HepG2 (cell line): ENCODE measurements around the gene GEMIN2. TPM values are rescaled to one million over a fixed set of nuclear protein-coding genes. Genes with fewer than 3 reads are reported as not detected.

Experiments used
- GATAD2A ChIP-seq: IDR thresholded peaks from 2 replicates; pipeline ENCODE4 v1.6.1; 2016
- KDM5A ChIP-seq: fragments of 200-600 bp; sonication (generic); IDR thresholded peaks from 2 replicates; pipeline ENCODE4 v1.7.0; 2018; ENCODE audit warnings: antibody characterized with exemption, mild to moderate bottlenecking, low read length, borderline replicate concordance
- MAZ ChIP-seq, 2 experiments: sonication (generic) in 1 of 2; formaldehyde crosslinking in 1 of 2; IDR thresholded peaks; 2 replicates each; pipeline versions ENCODE4 v1.5.0 to v1.6.1; 2012 to 2020; ENCODE audit warnings: low read depth in 2 of 2, mild to moderate bottlenecking in 2 of 2, borderline replicate concordance in 1 of 2, improper control_type of control experiment in 1 of 2, low read length in 1 of 2, missing genetic modification reagents in 1 of 2, moderate library complexity in 1 of 2
- MBD4 ChIP-seq: IDR thresholded peaks from 2 replicates; pipeline ENCODE4 v1.6.1; 2012; ENCODE audit warnings: low read length, inconsistent platforms, borderline replicate concordance
- NPAS2 ChIP-seq: sonication (generic); formaldehyde crosslinking; IDR thresholded peaks from 2 replicates; pipeline ENCODE4 v1.8.0; 2022; ENCODE audit warnings: mild to moderate bottlenecking, missing genetic modification reagents, borderline replicate concordance
- NR2C2 ChIP-seq: sonication (generic); formaldehyde crosslinking; IDR thresholded peaks from 2 replicates; pipeline ENCODE4 v1.4.0; 2020; ENCODE audit warnings: missing genetic modification reagents, mild to moderate bottlenecking, moderate library complexity, borderline replicate concordance
- NR2F1 ChIP-seq, 2 experiments: fragments of 450-650 bp in 1 of 2; formaldehyde crosslinking in 1 of 2; IDR thresholded peaks; 2 replicates each; pipeline versions ENCODE4 v1.5.0 to v1.6.1; 2016 to 2020; ENCODE audit warnings: mild to moderate bottlenecking in 1 of 2, missing compliant biosample characterization in 1 of 2, missing genetic modification reagents in 1 of 2, moderate library complexity in 1 of 2
- SMARCC2 ChIP-seq: fragments of 450-650 bp; IDR thresholded peaks from 2 replicates; pipeline ENCODE4 v1.6.1; 2017; ENCODE audit warnings: antibody characterized with exemption, mild to moderate bottlenecking
- SOX13 ChIP-seq, 3 experiments: fragments of 450-650 bp in 1 of 3; sonication (generic) in 1 of 3; formaldehyde crosslinking in 1 of 3; IDR thresholded peaks in 2 of 3; conservative IDR thresholded peaks in 1 of 3; 2 replicates each; pipeline versions ENCODE4 v1.5.0 to v1.6.1; 2016 to 2020; ENCODE audit warnings: antibody characterized with exemption in 1 of 3, mild to moderate bottlenecking in 1 of 3, missing compliant biosample characterization in 1 of 3, missing genetic modification reagents in 1 of 3, moderate library complexity in 1 of 3
- THYN1 ChIP-seq: sonication (generic); formaldehyde crosslinking; IDR thresholded peaks from 2 replicates; pipeline ENCODE4 v1.8.1; 2023; ENCODE audit warnings: low read depth, mild to moderate bottlenecking, moderate library complexity, missing genetic modification reagents, borderline replicate concordance
- TOE1 ChIP-seq: sonication (generic); formaldehyde crosslinking; IDR thresholded peaks from 2 replicates; pipeline ENCODE4 v1.4.0; 2020; ENCODE audit warnings: mild to moderate bottlenecking, missing genetic modification reagents
- TOPORS ChIP-seq: sonication (generic); formaldehyde crosslinking; IDR thresholded peaks from 2 replicates; pipeline ENCODE4 v1.8.0; 2023; ENCODE audit warnings: mild to moderate bottlenecking, missing genetic modification reagents
- ZFP36L1 ChIP-seq: sonication (generic); formaldehyde crosslinking; IDR thresholded peaks from 2 replicates; pipeline ENCODE4 v1.8.0; 2022; ENCODE audit warnings: mild to moderate bottlenecking, missing genetic modification reagents, moderate library complexity
- ZNF350 ChIP-seq: sonication (generic); formaldehyde crosslinking; IDR thresholded peaks from 2 replicates; pipeline ENCODE4 v1.4.0; 2020; ENCODE audit warnings: mild to moderate bottlenecking, low read depth, missing genetic modification reagents, borderline replicate concordance
- ZNF7 ChIP-seq: IDR thresholded peaks from 2 replicates; pipeline ENCODE4 v1.6.1; 2016; ENCODE audit warnings: missing biosample characterization, missing genetic modification reagents
- ZNF761 ChIP-seq: sonication (generic); formaldehyde crosslinking; conservative IDR thresholded peaks from 2 replicates; pipeline ENCODE4 v1.4.0; 2020; ENCODE audit warnings: mild to moderate bottlenecking, missing genetic modification reagents
- polyA plus RNA-seq, 8 experiments: library from polyadenylated mRNA; depleted of rRNA in 3 of 8; stranded (reverse) in 7 of 8; unstranded in 1 of 8; fragments of >200 nt; fragmentation: Illumina TruSeq in 4 of 8; extraction: Trizol in 4 of 8; gene quantifications; 2 replicates each; pipeline versions ENCODE4 v1.2.1 to v1.2.3, GENCODE V29; 2011 to 2016; ENCODE audit warnings: low read depth in 4 of 8, missing spikeins in 1 of 8, mixed read lengths in 1 of 8; ENCODE audit not compliant: insufficient read depth in 1 of 8
- total RNA-seq, 5 experiments: library from RNA; depleted of rRNA; stranded (reverse); fragments of >200 nt; fragmentation: Illumina TruSeq; extraction: Trizol; gene quantifications; 2 replicates each; pipeline ENCODE4 v1.2.3, GENCODE V29; 2016; ENCODE audit warnings: low read depth in 1 of 5
- TF ChIP-seq, protein P1 (sequence below): sonication (generic); formaldehyde crosslinking; IDR thresholded peaks from 2 replicates; pipeline ENCODE4 v1.4.0; 2020; ENCODE audit warnings: missing genetic modification reagents
- TF ChIP-seq, protein P2 (sequence below): IDR thresholded peaks from 2 replicates; pipeline ENCODE4 v1.4.0; 2020; ENCODE audit warnings: mild to moderate bottlenecking, missing genetic modification reagents
- TF ChIP-seq, protein P3 (sequence below): sonication (generic); formaldehyde crosslinking; IDR thresholded peaks from 2 replicates; pipeline ENCODE4 v1.5.1; 2020; ENCODE audit warnings: missing genetic modification reagents, mild to moderate bottlenecking, borderline replicate concordance

Gene GEMIN2
- total and polyA plus RNA-seq, 2 of the 13 experiments (the other 11 are each of a cell fraction or from before 2014, with no cell fraction given), result 54.8 to 110 TPM

DNA sequence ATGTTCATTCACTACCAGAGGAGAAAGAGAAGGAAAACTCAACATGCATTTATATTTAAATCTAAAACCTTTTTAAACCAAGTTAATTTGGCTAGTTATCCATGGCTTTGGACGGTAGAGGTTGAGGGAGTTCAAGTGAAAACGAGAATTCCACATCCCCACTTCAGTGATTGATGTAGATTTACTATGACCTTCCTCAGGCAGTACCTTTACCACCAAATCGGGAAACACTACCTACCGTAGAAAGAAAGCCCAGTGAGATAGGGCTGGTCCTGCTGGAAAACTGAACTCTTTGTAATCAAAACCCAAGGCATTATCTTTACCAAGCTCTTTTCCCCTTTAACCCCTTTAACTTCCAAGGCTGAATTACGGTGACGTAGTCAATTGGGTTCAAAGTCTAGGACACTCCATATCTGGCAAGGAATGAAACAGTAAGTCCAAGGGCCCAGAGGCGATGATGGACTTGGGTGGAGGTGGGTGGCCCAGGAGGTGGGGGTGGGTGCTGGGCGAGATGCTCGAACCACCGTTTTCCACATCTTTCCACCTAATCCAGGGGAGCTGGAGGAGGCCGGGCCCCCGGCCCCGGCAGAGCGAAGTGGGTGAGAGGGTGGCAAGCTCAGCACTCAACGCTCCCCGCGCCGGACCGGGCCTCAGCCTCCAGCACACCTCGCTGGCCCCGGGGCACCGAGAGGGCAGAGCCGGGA is 11.7 kb upstream of the GEMIN2 start (continued):
- TF ChIP-seq, protein P1, sequence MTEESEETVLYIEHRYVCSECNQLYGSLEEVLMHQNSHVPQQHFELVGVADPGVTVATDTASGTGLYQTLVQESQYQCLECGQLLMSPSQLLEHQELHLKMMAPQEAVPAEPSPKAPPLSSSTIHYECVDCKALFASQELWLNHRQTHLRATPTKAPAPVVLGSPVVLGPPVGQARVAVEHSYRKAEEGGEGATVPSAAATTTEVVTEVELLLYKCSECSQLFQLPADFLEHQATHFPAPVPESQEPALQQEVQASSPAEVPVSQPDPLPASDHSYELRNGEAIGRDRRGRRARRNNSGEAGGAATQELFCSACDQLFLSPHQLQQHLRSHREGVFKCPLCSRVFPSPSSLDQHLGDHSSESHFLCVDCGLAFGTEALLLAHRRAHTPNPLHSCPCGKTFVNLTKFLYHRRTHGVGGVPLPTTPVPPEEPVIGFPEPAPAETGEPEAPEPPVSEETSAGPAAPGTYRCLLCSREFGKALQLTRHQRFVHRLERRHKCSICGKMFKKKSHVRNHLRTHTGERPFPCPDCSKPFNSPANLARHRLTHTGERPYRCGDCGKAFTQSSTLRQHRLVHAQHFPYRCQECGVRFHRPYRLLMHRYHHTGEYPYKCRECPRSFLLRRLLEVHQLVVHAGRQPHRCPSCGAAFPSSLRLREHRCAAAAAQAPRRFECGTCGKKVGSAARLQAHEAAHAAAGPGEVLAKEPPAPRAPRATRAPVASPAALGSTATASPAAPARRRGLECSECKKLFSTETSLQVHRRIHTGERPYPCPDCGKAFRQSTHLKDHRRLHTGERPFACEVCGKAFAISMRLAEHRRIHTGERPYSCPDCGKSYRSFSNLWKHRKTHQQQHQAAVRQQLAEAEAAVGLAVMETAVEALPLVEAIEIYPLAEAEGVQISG, result no peak
- TF ChIP-seq GATAD2A (CRISPR knock-in tag), result peak; percentile 77
- TF ChIP-seq, protein P2, sequence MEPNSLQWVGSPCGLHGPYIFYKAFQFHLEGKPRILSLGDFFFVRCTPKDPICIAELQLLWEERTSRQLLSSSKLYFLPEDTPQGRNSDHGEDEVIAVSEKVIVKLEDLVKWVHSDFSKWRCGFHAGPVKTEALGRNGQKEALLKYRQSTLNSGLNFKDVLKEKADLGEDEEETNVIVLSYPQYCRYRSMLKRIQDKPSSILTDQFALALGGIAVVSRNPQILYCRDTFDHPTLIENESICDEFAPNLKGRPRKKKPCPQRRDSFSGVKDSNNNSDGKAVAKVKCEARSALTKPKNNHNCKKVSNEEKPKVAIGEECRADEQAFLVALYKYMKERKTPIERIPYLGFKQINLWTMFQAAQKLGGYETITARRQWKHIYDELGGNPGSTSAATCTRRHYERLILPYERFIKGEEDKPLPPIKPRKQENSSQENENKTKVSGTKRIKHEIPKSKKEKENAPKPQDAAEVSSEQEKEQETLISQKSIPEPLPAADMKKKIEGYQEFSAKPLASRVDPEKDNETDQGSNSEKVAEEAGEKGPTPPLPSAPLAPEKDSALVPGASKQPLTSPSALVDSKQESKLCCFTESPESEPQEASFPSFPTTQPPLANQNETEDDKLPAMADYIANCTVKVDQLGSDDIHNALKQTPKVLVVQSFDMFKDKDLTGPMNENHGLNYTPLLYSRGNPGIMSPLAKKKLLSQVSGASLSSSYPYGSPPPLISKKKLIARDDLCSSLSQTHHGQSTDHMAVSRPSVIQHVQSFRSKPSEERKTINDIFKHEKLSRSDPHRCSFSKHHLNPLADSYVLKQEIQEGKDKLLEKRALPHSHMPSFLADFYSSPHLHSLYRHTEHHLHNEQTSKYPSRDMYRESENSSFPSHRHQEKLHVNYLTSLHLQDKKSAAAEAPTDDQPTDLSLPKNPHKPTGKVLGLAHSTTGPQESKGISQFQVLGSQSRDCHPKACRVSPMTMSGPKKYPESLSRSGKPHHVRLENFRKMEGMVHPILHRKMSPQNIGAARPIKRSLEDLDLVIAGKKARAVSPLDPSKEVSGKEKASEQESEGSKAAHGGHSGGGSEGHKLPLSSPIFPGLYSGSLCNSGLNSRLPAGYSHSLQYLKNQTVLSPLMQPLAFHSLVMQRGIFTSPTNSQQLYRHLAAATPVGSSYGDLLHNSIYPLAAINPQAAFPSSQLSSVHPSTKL (CRISPR knock-in tag), result peak; percentile 60; the same call in 1 of the 2 replicates
- 0 out of 2 replicates have a peak, but pooled peaks have one; percentile 61 for TF ChIP-seq KDM5A
- TF ChIP-seq SOX13 (IDR thresholded peaks at IDR 0.05), result no peak
- TF ChIP-seq SOX13 (CRISPR knock-in tag; conservative IDR thresholded peaks at IDR 0.05 in 1 of 2, IDR thresholded peaks at IDR 0.05 in 1 of 2), result peak in 1 of 2 experiments; percentile 74; a peak in 2 of 4 replicates
- TF ChIP-seq NPAS2, result no peak
- TF ChIP-seq SMARCC2, result peak; percentile 77
- TF ChIP-seq ZNF350 (CRISPR knock-in tag), result no peak
- no peak for TF ChIP-seq MBD4
- no peak for TF ChIP-seq ZNF761 (CRISPR knock-in tag)
- TF ChIP-seq, protein P3, sequence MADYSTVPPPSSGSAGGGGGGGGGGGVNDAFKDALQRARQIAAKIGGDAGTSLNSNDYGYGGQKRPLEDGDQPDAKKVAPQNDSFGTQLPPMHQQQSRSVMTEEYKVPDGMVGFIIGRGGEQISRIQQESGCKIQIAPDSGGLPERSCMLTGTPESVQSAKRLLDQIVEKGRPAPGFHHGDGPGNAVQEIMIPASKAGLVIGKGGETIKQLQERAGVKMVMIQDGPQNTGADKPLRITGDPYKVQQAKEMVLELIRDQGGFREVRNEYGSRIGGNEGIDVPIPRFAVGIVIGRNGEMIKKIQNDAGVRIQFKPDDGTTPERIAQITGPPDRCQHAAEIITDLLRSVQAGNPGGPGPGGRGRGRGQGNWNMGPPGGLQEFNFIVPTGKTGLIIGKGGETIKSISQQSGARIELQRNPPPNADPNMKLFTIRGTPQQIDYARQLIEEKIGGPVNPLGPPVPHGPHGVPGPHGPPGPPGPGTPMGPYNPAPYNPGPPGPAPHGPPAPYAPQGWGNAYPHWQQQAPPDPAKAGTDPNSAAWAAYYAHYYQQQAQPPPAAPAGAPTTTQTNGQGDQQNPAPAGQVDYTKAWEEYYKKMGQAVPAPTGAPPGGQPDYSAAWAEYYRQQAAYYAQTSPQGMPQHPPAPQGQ, result no peak
- no peak for TF ChIP-seq NR2F1 (CRISPR knock-in tag; IDR thresholded peaks at IDR 0.05)
- TF ChIP-seq ZNF7, result 0 out of 2 replicates have a peak, but pooled peaks have one; percentile 9
- TF ChIP-seq TOPORS, result no peak; the same call in 1 of the 2 replicates
- TF ChIP-seq THYN1 (CRISPR knock-in tag), result peak; percentile 86; the same call in 1 of the 2 replicates
- peak; percentile 27; the same call in 1 of the 2 replicates for TF ChIP-seq TOE1 (CRISPR knock-in tag)
- no peak for TF ChIP-seq MAZ (IDR thresholded peaks at IDR 0.05; ENCODE audit: borderline replicate concordance, low read depth, low read length)
- TF ChIP-seq MAZ (CRISPR knock-in tag; IDR thresholded peaks at IDR 0.05; ENCODE audit: low read depth), result no peak
- peak; percentile 50 for TF ChIP-seq ZFP36L1 (CRISPR knock-in tag)
- peak; percentile 53; the same call in 1 of the 2 replicates for TF ChIP-seq NR2C2
